Fibroblast of lung (primary cell): ENCODE data around the gene BCKDK. TPM values are rescaled to one million over a fixed set of nuclear protein-coding genes. Genes with fewer than 3 reads are reported as not detected.

Experiments used
- DNase-seq, 2 donors: peaks; one replicate each; pipeline versions ENCODE4 v3.0.0 to v3.0.0-alpha.2; 2010; ENCODE audit warnings: low read depth in 2 of 2
- H2AFZ ChIP-seq: 2 replicates; pipeline ENCODE4 v1.5.1; 2012; ENCODE audit warnings: low read length, control low read depth, inconsistent platforms
- H3K27ac ChIP-seq: 2 replicates; pipeline ENCODE4 v1.5.1; 2011; ENCODE audit warnings: low read length, control low read depth; ENCODE audit not compliant: insufficient read depth
- H3K27me3 ChIP-seq: 2 replicates; pipeline ENCODE4 v1.5.1; 2011; ENCODE audit warnings: mild to moderate bottlenecking, low read length; ENCODE audit not compliant: control insufficient read depth, insufficient read depth
- H3K36me3 ChIP-seq: 2 replicates; pipeline ENCODE4 v1.5.1; 2011; ENCODE audit warnings: low read length; ENCODE audit not compliant: control insufficient read depth, insufficient read depth
- H3K4me1 ChIP-seq: 2 replicates; pipeline ENCODE4 v1.5.1; 2011; ENCODE audit warnings: low read length; ENCODE audit not compliant: control insufficient read depth, insufficient read depth; ENCODE audit errors: extremely low read depth
- H3K4me2 ChIP-seq: 2 replicates; pipeline ENCODE4 v1.5.1; 2011; ENCODE audit warnings: low read length, control low read depth; ENCODE audit not compliant: insufficient read depth; ENCODE audit errors: extremely low read depth
- H3K4me3 ChIP-seq, 4 experiments: fragments of 200-600 bp in 1 of 4; sonication (generic) in 1 of 4; replicated peaks in 1 of 4; 2 replicates each; pipeline ENCODE4 v1.5.1; 2011 to 2016; ENCODE audit warnings: low read length in 4 of 4, low read depth in 3 of 4, mild to moderate bottlenecking in 3 of 4, control low read depth in 2 of 4, inconsistent platforms in 1 of 4, mixed read lengths in 1 of 4; ENCODE audit not compliant: insufficient read depth in 1 of 4; ENCODE audit errors: control extremely low read depth in 1 of 4
- H3K79me2 ChIP-seq: 2 replicates; pipeline ENCODE4 v1.5.1; 2012; ENCODE audit warnings: mild to moderate bottlenecking, low read length, inconsistent platforms; ENCODE audit not compliant: control insufficient read depth, insufficient read depth
- H3K9ac ChIP-seq: 2 replicates; pipeline ENCODE4 v1.5.1; 2011; ENCODE audit warnings: mild to moderate bottlenecking, low read length, control low read depth; ENCODE audit not compliant: insufficient read depth
- H3K9me3 ChIP-seq: 2 replicates; pipeline ENCODE4 v1.5.1; 2012; ENCODE audit warnings: low read depth, low read length; ENCODE audit not compliant: control insufficient read depth, insufficient read depth
- H4K20me1 ChIP-seq: 2 replicates; pipeline ENCODE4 v1.5.1; 2011; ENCODE audit warnings: low read length; ENCODE audit not compliant: control insufficient read depth, insufficient read depth; ENCODE audit errors: extremely low read depth
- EZH2 ChIP-seq: IDR thresholded peaks from 2 replicates; pipeline ENCODE4 v1.5.1; 2012; ENCODE audit warnings: low read length, control low read depth, mild to moderate bottlenecking; ENCODE audit errors: missing control alignments
- polyA plus RNA-seq, 2 donors: library from polyadenylated mRNA; depleted of rRNA in 1 of 2; stranded (reverse) in 1 of 2; unstranded in 1 of 2; fragments of >200 nt; gene quantifications; 2 replicates each; pipeline ENCODE4 v1.2.1, GENCODE V29; 2011 to 2012; ENCODE audit warnings: missing spikeins in 1 of 2
- total RNA-seq: library from RNA; depleted of rRNA; stranded (reverse); fragments of >200 nt; gene quantifications from 2 replicates; pipeline ENCODE4 v1.2.1, GENCODE V29; 2014
- TF ChIP-seq, protein P1 (sequence below), 2 donors: IDR thresholded peaks in 1 of 2; conservative IDR thresholded peaks in 1 of 2; 1 replicate in 1 of 2; 2 replicates in 1 of 2; pipeline ENCODE4 v1.5.1; 2011 to 2012; ENCODE audit warnings: low read length in 2 of 2, control low read depth in 1 of 2, inconsistent platforms in 1 of 2, low read depth in 1 of 2, mild to moderate bottlenecking in 1 of 2

BCKDK gene
- total and polyA plus RNA-seq, 2 donors (not counting 1 experiment from before 2014, with no cell fraction given), result 18.5 to 34.8 TPM

DNA sequence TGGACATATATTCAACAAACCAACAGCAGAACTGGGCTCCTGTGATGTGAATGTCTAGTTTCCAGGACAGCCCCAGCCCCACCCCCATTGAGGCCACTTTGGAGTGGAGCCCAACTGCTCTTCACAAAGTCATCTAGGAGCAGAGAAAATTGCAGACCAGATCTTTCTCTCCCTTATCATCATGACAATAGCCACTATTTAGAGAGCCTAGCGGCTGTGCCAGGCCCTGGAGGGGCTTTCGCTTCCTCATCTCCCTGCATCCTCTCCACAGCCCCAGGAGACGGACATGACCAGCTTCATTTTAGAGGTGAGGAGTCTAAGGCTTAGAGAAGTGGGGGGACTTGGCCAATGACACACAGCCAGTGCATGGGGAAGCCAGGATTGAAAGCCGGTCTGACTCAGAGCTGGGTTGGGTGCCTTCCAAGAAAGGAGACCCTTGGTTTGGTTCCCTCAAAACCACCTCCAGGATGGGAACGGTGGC lies 25.9 kb downstream of the BCKDK start:
- H3K4me3 ChIP-seq, result no peak overlapping the region
- H2AFZ ChIP-seq, result no peak overlapping the region
- H3K4me1 ChIP-seq, result peaks cover 2% of the 10 kb centered on the region
- no peaks in the 10 kb centered on the region for H3K9me3 ChIP-seq
- TF ChIP-seq, protein P1, sequence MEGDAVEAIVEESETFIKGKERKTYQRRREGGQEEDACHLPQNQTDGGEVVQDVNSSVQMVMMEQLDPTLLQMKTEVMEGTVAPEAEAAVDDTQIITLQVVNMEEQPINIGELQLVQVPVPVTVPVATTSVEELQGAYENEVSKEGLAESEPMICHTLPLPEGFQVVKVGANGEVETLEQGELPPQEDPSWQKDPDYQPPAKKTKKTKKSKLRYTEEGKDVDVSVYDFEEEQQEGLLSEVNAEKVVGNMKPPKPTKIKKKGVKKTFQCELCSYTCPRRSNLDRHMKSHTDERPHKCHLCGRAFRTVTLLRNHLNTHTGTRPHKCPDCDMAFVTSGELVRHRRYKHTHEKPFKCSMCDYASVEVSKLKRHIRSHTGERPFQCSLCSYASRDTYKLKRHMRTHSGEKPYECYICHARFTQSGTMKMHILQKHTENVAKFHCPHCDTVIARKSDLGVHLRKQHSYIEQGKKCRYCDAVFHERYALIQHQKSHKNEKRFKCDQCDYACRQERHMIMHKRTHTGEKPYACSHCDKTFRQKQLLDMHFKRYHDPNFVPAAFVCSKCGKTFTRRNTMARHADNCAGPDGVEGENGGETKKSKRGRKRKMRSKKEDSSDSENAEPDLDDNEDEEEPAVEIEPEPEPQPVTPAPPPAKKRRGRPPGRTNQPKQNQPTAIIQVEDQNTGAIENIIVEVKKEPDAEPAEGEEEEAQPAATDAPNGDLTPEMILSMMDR (conservative IDR thresholded peaks at IDR 0.05 in 1 of 2, IDR thresholded peaks at IDR 0.05 in 1 of 2; ENCODE audit: low read depth in 1 of 2, low read length in 2 of 2), result no peak
- TF ChIP-seq EZH2, result no peak
- no peaks in the 10 kb centered on the region for H4K20me1 ChIP-seq
- peaks cover 2% of the 10 kb centered on the region for H3K36me3 ChIP-seq
- DNase-seq, result peak in 1 of 2 donors; percentile 32
- H3K4me2 ChIP-seq, result no peak overlapping the region
- H3K9ac ChIP-seq, result no peak overlapping the region
- no peaks in the 10 kb centered on the region for H3K79me2 ChIP-seq
- no peak overlapping the region for H3K27ac ChIP-seq
- no peaks in the 10 kb centered on the region for H3K27me3 ChIP-seq

DNA sequence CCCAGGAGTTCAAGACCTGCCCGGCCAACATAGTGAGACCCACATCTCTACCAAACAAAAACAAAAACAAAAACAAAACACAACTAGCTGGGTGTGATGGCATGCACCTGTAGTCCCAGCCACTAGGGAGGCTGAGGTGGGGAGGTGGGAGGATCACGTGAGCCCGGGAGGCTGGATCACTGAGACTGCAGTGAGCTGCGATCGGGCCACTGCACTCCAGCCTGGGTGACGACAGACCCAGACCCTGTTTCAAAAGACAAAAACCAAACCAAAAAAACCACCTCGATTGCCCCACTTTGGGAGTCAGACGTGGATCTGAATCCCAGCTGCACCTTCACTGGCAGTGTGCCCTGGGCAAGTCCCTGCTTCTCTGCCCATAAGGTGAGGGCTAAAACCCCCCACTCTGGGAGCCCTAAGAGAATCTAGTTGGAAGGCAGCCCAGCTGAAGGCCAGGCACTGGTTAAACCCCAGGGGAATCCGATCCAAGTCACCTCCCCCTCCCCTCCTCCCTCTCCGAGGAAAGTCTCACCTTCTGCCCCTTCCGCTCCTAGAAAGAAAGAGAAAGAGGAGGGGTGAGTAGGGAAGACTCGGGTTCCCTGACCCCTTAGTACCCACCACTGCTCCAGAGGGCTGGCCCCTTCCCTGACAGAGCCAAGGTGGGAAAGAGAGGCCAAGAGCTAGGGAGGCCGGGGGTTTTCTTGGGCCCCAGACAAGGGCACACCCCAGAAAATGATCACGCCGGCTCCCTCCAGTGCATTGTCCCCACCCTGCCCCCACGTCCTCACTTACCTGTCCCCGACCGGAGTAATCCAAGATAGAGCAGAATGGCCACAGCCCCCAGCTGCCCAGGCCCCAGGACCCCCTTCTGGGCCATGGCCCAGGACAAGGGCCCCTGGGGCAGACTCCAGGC lies 26.7 kb downstream of the BCKDK start:
- Histone ChIP-seq H3K4me1 (peaks cover 2% of the 10 kb centered on the region), H4K20me1 (no peaks in the 10 kb centered on the region), H3K4me2 (no peak overlapping the region), H2AFZ (no peak overlapping the region), H3K4me3 (no peak overlapping the region), H3K9ac (no peak overlapping the region), H3K36me3 (peaks cover 2% of the 10 kb centered on the region), H3K27ac (no peak overlapping the region), H3K79me2 (no peaks in the 10 kb centered on the region), H3K27me3 (no peaks in the 10 kb centered on the region), H3K9me3 (no peaks in the 10 kb centered on the region)
- TF ChIP-seq, protein P1 (conservative IDR thresholded peaks at IDR 0.05 in 1 of 2, IDR thresholded peaks at IDR 0.05 in 1 of 2; ENCODE audit: low read depth in 1 of 2, low read length in 2 of 2), result no peak
- TF ChIP-seq EZH2, result no peak
- peak in 1 of 2 donors; percentile 8 for DNase-seq

DNA sequence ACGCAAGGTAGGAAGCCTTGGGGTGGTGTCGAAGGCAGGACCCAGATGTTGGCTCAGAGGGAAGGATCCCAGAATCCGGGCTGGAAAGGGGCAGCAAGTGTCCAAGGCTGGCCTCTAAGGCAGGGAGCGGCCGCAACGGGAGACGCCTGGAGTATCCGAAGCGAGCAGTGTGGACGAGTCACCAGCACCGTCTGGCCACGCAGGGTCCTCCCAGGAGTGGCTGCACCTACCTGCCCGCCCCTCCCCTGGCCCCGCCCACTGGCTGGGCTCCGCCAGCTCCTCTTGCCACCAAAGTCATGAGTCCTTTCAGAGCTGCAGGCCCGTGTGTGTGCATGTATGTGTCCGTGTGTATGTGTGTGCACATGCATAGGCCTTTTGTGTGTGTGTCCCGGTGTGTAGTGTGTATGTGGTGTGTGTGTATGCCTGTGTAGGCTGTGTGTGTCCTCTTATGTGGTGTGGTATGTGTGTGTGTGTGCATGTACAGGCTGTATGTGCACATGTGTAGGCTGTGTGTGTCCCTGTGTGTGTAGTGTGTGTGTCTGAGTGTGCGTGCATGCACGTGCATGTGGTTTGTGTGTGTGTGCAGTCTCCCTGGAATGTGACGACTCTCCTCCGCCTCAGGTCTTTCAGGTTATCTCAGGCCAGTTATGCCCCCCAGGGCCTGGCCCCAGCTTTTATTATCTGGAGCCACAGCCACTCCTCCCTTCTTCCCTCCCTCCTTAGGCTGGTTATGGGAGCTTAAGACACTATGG lies 27.5 kb downstream of the BCKDK start, which contains the start of gene PRSS8:
PRSS8 (minus strand) TSS at position 193 of the 752 bp plus-strand sequence. CDS start 229 bp downstream, outside the sequence.
- TF ChIP-seq, protein P1 (conservative IDR thresholded peaks at IDR 0.05 in 1 of 2, IDR thresholded peaks at IDR 0.05 in 1 of 2; ENCODE audit: low read depth in 1 of 2, low read length in 2 of 2), result no peak
- TF ChIP-seq EZH2, result no peak
- Histone ChIP-seq H3K4me3 (no peak within 1 kb of the TSS), H3K9ac (no peak within 1 kb of the TSS), H3K4me1 (peaks cover 2% of the 10 kb centered on the region), H2AFZ (no peak within 1 kb of the TSS), H4K20me1 (no peaks in the 10 kb centered on the region), H3K4me2 (no peak within 1 kb of the TSS), H3K36me3 (peaks cover 2% of the 10 kb centered on the region), H3K27me3 (no peaks in the 10 kb centered on the region), H3K27ac (no peak within 1 kb of the TSS), H3K79me2 (no peaks in the 10 kb centered on the region), H3K9me3 (no peaks in the 10 kb centered on the region)
- no peak for DNase-seq
